GM19452 (cell line): ENCODE measurements around the gene AAK1.
"Not testable (repeated sequence)": the region's sequence is repeated elsewhere in the genome, so short reads cannot be mapped to it uniquely, and the experiment has no call there.

Experiments
- ATAC-seq: cut with Tn5 transposase; IDR thresholded peaks from one replicate; pipeline ENCODE4 v1.9.1; 2021; ENCODE audit not compliant: unreplicated experiment

The AAK1 gene

DNA sequence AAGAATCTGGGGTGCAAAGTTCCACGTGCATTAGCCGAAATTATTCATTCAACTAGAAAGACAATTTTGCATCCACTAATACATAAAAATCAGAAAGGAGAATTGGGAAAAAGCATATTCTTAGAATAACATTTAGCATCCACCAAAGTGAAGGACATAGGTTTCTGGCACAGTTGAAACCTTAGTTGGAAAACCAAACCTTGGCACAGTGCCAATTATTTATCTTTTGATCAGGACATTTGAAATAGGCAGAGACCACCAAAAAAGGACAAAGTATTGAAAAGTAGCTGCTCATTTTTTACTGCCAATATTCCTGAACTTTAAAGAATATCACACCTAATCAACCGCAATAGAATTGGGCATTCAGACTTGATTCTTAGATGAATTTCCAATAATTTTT is 180.8 kb downstream of the AAK1 start:
- no peak for ATAC-seq

DNA sequence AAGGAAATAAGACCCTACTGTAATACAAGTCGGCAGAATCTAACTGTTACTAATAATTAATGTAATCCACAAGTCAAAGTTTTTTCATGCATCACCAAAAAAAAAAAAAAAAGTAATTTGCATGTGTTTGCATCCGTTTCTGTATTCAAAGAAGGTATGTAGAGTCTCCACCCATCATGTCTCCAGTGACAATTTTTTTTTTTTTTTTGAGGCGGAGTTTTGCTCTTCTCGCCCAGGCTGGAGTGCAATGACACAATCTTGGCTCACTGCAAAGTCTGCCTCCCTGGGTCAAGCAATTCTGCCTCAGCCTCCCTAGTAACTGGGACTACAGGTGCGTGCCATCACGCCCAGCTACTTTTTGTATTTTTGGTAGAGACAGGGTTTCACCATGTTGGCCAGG is 182.1 kb downstream of the AAK1 start:
- no peak for ATAC-seq

DNA sequence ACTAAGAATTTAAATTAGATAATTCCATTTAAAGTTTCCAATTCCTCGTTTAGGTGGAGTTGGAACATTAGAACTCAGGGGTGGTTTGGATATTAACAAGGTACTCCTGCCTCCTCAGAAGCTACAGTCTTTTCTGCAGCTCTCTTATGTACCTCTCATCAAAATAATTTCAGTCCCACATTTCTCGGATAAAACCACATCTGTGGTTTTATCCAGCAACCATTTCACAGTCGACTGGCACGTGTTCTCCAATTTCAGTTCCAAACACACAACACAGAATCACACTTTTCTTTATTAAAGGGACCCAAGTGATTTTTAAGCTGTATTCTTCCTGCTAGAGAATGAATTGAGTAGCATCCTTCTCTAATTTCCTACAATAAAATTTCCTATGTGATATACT is 183.6 kb downstream of the AAK1 start:
- ATAC-seq: no peak

DNA sequence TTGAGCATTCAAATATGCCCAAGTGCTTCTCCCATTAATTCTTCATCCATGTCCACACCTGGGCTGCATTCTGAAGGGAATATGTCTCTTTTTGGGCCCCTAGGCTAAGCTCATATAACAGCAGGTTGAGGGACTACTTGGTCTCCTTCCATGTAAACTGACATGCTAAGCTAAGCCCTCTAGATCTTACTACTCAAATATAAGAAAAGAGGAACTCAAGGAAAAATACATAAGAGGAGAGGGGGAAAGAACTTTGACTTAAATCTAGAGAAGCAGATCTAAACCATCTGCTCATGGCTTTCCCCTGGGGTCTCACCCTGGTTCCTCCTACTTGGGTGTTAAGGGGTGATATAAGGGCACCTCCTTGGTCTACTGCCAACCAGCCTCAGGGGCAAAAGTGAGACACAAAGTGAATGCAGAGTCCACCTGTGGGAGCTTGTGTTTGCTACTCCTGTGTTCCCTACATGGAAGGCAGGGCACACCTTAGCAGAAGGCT is 186.5 kb downstream of the AAK1 start:
- no peak for ATAC-seq

DNA sequence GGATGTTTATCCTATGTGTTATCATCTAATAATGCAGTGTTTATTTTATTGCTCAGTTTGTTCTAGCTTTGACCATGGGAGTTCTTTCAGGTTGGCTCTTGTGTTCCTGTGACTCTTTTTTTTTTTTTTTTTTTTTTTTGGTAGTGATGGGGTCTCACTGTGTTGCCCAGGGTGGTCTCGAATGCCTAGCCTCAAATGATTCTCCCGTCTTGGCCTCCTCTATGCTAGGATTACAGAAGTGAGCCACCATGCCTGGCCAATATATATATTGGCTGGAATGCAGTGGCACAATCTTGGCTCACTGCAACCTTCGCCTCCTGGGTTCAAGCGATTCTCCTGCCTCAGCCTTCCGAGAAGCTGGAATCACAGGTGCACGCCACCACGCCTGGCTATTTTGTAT is 187.4 kb downstream of the AAK1 start:
- ATAC-seq: no peak

DNA sequence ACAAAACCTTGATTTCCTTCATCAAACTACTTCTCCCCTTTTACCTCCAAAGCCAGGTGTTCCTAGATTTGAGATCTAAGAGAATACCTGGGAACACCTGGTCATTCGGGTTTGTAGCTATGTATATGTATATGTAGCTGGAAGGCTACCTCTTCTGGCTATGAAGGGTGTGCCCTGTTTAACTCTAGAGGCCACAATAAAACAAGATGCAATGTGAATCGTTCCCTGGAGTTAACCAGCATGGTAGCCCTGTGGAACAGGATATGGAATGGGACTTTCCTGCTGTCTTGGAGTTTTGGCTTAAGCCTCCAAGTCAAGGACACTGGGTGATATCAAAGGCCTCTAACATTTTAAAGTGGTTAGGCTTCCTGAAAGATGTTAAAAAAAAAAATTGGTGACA is 188.6 kb downstream of the AAK1 start:
- ATAC-seq: no peak

DNA sequence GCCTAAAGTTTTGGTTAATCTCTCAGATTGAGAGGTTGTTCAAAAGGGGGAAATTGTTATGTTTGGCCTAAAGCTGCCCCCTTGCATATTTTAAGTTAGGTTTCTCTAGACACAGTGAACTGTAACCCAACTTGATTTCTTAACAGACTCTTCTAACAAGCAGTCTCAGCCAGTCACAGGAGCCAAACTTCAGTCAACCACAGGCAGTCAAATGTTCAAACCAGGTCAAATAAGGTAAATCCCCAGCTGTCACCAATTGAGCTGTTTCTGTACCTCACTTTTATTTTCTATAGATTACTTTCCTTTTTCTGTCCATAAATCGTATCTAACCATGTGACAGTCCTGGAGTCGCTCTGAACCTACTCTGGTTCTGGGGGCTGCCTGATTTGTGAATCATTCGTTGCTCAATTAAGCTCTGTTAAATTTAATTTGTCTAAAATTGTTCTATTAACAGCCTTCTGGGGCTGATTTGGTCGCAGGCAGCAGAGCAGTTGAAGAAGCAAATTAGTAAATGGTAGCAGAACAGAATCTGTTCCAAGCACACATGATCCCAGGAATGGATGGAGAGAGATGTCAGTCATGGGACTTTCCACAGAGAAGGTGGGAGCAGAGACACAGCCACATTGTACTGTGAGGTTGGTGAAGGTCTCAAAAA is 189.9 kb downstream of the AAK1 start:
- ATAC-seq: peak; percentile 84

DNA sequence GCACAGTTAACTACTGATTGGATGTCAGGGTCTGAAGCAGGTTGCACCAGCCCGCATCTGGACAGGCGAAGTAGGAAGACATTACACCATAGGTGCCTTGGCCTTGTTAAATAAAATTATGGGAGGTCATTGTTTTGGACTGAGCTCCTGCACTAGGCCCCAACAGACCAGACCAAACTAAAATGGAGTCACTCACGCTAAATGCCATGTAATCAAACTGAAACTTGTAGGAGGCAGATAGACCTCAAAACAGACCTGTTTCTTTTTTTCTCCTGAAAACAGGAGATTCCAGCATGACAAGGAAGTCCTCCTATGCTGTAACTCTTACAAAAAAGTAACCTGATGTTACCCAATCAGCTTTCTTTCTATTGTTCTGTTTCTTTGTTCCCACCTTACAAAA is 190.9 kb downstream of the AAK1 start:
- ATAC-seq: no peak

DNA sequence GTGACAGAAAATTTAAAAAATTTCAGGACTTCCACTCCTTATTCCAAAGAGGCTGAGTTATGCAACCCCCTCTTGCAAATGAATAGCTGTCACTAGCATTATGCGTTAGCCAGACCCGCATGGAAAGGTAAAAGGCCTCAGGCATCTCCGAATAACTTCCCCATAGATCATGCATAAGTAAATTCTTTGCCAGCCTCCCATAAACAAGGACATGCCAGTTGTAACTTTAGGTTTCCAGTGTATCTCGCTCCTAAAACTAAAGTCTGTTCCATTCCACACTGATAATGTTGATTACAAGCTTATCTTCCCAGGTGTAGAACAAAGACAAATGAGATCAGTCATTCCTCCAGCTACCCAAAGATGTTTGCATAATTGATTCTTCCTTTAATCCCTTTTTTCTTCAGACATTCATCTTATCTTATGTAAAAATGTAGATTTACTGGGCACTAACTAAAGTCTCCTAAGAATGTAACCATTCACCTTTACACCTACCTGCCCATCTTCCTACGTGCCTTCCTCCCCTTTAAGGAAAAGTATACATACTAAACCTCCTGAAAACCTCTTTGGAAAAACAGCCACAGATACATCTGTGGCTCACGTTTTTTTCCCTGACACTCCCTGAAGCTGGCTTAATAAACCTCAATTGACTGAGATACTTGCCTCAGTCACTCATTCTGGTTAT is 192.7 kb downstream of the AAK1 start:
- ATAC-seq: no peak

DNA sequence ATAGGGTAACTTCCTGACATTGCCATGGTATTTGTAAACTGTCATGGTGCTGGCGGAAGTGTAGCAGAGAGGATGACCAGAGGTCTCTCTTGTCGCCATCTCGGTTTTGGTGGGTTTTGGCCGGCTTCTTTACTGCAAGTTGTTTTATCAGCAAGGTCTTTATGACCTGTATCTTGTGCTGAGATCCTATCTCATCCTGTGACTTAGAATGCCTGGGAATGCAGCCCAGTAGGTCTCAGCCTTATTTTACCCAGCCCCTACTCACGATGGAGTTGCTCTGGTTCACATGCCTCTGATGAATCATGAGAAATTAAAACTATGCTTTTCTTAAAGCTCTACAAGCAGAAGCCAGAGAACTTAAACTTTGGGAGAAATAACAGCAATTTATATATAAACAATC is 193.6 kb downstream of the AAK1 start:
- no peak for ATAC-seq

DNA sequence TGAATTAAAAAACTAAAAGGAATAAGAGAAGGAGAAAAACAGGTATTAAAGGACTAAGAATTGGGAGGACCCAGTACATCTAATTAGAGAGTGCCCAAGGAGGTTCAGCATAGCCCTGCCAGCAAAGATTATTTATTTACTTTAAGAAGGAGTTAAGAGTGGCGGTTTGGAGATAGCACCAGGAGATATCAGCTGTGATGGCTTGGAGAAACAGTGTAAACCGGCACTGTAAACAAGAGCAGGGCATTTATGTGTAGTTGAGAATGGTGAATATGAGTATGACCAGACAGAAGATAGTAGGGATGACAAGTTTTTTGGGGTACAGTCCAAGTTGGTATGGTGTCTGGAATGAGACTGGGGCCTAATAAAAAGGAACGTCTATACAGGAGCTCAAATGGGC is 199.9 kb downstream of the AAK1 start:
- not testable (repeated sequence) for ATAC-seq

DNA sequence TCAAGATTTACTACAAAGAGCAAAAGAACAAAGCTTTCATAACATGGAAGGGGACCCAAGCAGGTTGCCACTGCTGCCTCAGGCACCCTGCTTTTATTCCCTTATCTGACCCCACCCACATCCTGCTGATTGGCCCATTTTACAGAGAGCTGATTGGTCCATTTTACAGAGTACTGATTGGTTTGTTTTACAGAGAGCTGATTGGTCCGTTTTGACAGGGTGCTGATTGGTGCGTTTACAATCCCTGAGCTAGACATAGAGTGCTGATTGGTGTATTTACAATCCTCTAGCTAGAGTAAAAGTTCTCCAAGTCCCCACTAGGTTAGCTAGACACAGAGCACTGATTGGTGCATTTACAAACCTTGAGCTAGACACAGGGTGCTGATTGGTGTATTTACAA is 204.0 kb downstream of the AAK1 start:
- not testable (repeated sequence) for ATAC-seq

DNA sequence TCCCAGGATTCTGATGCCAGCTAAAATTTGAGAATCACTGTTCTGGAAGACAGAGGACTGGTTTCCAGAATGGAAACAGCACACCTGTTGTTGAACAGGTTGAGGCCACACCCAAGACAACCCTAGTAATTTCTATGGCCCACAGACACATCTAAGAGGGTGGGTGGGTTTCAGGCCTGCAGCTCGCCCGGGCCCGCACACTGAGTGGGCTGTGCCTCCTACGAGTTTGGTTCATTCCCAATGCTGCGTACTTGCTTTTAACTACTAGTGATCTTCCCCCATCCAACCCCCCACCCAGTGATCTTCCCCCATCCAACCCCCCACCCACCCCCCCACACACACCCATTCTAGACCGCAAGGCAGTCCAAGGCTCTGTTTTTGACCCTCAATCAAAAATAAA is 205.0 kb downstream of the AAK1 start:
- no peak for ATAC-seq

DNA sequence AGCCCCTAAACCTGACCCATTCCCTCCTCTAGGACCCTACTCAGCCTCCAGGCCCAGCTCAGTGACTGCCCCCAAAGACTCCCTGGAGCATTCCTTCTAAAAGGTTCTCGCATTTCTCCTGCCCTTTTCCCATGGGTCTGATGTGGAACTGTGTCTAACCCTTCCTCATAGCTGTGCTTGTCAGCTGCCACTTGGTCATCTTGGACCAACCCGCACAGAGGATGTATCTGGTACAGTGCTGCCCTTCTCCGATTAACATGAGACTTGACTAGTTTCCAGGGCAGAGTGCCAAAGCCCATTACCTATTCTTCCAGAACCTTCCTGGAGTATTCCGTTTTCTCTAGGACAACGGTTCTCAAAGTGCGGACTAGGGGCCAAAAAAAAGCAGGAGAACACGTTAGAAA is 205.8 kb downstream of the AAK1 start:
- no peak for ATAC-seq

DNA sequence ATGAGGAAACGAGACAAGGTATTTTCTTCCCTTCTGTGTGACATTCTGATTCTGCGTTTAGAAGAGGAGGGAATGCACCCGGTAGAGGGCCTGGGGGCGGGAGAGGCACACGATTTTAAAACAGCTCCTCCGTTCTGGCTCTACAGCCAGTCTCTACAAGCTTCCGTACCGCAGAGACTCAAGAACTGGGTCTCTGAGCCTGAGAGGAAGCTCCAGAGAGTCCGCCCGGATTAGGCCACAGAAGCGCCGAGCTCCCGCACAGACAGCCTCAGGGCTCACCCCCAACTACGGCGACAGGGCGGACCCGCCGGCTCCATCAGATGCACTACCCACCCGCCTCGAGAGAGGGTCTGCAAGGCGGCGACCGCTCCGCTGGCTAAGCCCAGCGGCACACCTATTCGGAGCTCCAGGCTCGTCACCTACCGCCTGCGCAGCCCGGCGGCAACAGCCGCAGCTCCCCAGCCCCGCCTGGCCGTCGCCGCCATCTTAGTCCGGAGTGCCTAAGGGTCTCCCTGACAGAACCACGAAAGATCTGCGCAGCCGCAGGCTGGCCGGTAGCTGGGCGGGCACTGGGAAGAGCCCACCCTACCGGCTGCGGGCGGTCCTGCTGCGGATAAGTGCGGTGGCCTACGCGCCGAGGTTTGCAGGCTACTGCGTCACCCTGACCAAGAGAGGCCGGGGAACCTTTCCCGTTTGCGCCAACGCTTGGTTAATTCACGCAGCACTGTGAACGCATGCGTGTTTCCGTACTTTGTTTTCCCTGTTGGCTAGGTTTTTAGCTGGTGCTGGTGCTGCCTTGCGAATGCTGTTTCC is 206.4 kb downstream of the AAK1 start, which contains the start of gene NFU1:
Gene NFU1, minus strand, starts transcription at position 498 of the 813 bp plus-strand sequence. Its CDS starts 13 bp downstream, at position 485.
- peak; percentile 98 for ATAC-seq

DNA sequence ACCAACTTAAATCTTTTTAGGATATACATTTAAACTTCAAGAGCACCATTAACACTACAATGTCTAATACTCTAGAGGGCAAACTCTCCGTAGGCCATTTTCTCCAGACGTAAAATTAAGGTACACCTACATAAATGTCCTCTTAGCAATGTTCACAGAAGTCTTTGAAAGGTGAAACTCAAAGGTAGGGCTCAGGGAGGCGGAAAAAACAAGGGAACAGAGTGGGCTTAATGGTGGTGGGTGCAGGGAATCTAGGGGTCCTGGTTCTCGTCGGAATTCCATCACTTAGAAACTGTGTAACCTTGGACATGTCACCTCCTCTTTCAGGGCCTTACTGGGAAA is 207.0 kb downstream of the AAK1 start:
- ATAC-seq: no peak

DNA sequence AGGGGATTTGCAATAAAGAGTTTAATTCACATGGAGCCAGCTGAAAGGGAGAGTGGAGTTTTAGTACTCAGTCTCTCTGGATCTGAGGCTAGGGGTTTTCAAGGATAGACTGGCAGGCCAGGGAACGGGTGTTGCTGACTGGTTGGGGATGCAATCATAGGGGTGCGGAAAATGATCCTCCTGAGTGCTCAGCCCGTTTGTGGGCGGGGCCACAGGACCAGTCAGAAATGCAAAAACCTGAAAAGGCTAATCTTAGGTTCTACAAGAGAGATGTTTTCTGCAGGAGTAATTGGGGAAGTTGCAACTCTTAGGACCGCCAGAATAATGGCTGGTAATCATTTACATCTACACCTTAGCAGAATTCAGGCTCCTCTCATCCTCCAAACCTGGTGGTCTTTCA is 208.8 kb downstream of the AAK1 start:
- no peak for ATAC-seq

DNA sequence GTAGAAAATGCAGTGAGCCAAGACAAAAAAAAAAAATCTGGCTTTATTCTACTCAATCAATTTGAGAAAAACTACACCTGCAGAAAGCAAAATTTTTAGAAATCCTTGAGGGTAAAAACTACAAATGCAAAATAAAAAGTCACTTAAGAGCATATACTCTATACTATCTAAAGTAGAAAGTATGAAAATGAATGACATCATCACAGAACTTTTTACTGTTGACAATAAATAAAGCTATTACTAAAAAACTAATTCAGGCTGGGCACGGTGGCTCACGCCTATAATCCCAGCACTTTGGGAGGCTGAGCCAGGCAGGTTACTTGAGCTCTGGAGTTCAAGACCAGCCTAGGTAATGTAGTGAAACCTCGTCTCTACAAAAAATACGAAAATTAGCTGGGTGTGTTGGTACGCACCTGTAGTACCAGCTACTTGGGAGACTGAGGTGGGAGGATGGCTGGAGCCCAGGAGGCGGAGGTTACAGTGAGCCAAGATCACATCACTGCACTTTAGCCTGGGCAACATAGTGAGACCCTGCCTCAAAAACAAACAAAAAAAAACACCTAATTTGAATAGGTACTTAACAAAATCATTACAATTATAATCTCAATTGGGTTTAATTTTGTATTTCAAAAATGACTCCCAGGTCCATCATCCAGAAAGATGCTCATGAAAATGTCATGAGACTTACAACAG is 213.9 kb downstream of the AAK1 start:
- ATAC-seq: no peak

DNA sequence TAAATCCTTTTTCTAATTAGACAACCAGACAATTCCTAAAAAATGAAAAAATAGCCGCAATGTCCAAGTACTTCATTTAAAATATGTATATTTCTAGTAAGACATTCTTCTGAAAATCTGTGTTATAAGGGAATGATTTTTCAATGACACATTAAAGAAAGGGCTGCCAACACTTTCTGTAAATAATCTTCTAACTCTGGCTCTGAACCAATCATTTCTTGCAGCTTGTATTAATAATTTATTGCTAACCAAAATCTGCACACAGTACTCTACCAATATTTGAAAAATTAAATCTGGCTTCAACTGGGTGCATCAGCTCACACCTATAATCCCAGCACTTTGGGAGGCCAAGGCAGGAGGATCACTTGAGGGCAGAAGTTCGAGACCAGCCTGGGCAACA is 214.6 kb downstream of the AAK1 start:
- ATAC-seq: no peak

DNA sequence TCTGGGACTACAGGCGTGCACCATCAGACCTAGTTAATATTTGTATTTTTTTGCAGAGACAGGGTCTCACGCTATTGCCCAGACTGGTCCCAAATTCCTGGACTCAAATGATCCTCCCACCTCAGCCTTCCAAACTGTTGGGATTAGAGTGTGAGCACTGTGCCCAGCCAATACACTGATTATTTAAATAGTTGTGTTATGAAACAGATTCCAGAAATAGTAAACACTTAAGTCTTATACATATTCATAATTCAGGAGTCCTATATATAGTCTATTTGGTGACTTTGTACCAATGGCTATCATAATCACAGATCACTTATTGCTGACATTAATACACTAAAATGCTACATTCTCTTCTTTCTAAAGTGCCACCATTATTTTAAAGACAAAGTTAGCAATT is 219.1 kb downstream of the AAK1 start:
- no peak for ATAC-seq

DNA sequence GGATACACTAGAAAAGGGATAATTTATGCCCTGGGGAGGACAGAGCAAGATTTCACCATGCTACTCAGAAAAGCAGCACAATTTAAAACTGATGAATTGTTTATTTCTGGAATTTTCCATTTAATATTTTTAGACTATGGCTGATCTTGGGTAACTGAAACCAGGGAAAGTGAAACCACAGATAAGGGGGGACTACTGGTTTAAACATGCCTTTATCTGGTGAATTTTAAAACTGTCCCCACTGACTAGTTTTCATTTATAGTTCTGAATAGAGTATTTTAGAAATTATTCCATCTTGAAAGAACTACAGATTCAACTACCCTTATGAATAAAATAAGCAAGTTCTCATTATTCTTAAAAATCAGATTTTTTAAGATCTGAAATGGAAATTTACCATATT is 221.3 kb downstream of the AAK1 start:
- no peak for ATAC-seq
